Measurements from ENCODE around the gene GLRX. TPM values are rescaled to one million over a fixed set of nuclear protein-coding genes. Genes with fewer than 3 reads are reported as not detected.
"Not testable (repeated sequence)": the region's sequence is repeated elsewhere in the genome, so short reads cannot be mapped to it uniquely, and the experiment has no call there.

The GLRX gene
- polyA plus RNA-seq, 3 donors = 386 to 603 (median 555) TPM

- Mint-ChIP-seq H3K27me3 (ENCODE audit: low read depth in 3 of 3) (peaks cover 0 to 3% (median 0%) of the 10 kb centered on the region in 3 donors), H3K4me3 (no peak overlapping the region), H3K27ac (peak overlapping the region; percentile 58 to 90 (median 71)), H3K9me3 (no peaks in the 10 kb centered on the region), H3K36me3 (peaks cover 64 to 90% of the 10 kb centered on the region in 2 donors), H3K4me1 (peaks cover 82% of the 10 kb centered on the region)
- no peak overlapping the region for H2AFZ ChIP-seq (ENCODE audit: insufficient read depth, low read depth, low read length, poor library complexity, severe bottlenecking)
- no peaks in the 10 kb centered on the region for H3K9me3 ChIP-seq (replicated peaks in 1 of 2; ENCODE audit: control insufficient read depth in 1 of 2, insufficient read depth in 1 of 2, low read length in 2 of 2)
- H3K27ac ChIP-seq (ENCODE audit: low read depth in 1 of 2, low read length in 2 of 2) = peak overlapping the region; percentile 33 to 53
- peaks cover 57 to 67% of the 10 kb centered on the region in 2 donors for H3K36me3 ChIP-seq (replicated peaks in 1 of 2; ENCODE audit: control insufficient read depth in 1 of 2, insufficient read depth in 2 of 2, low read length in 2 of 2)
- 39% methylated on average over 6 of the region's 6 CpGs for WGBS (ENCODE audit: insufficient coverage)
- no peak overlapping the region for H3K9ac ChIP-seq (ENCODE audit: insufficient read depth, low read length, poor library complexity, severe bottlenecking)
- no peaks in the 10 kb centered on the region for H3K27me3 ChIP-seq (ENCODE audit: control insufficient read depth in 2 of 2, insufficient read depth in 2 of 2, low read length in 2 of 2)
- peaks cover 85% of the 10 kb centered on the region for H4K20me1 ChIP-seq (ENCODE audit: insufficient read depth, low read length)
- no peak overlapping the region for H3K4me2 ChIP-seq (replicated peaks; ENCODE audit: extremely low read depth, low read length, poor library complexity, severe bottlenecking)
- peaks cover 52 to 63% of the 10 kb centered on the region in 2 donors for H3K4me1 ChIP-seq (ENCODE audit: control insufficient read depth in 1 of 2, insufficient read depth in 2 of 2, low read length in 2 of 2)
- intact Hi-C loops (cut with micrococcal nuclease) = no loop called here
- H3K4me3 ChIP-seq (replicated peaks in 1 of 3; ENCODE audit: low read depth in 2 of 3, low read length in 3 of 3) = no peak overlapping the region
- H3K79me2 ChIP-seq (ENCODE audit: insufficient read depth, low read length) = peaks cover 75% of the 10 kb centered on the region
- TF ChIP-seq CTCF (IDR thresholded peaks at IDR 0.05) = no peak
- DNase-seq = peak in 1 of 3 donors; percentile 41
Measured at GRCh38 chr5:95812074-95812471, 10.5 kb downstream of the GLRX start.

GRCh38 chr5:95811461-95812073, 11.0 kb downstream of the GLRX start:
- H3K27ac ChIP-seq (ENCODE audit: low read depth in 1 of 2, low read length in 2 of 2) = peak overlapping the region in 1 of 2 donors; percentile 53
- H3K27me3 ChIP-seq (ENCODE audit: control insufficient read depth in 2 of 2, insufficient read depth in 2 of 2, low read length in 2 of 2); DNase-seq; H3K4me3 ChIP-seq (replicated peaks in 1 of 3; ENCODE audit: low read depth in 2 of 3, low read length in 3 of 3); intact Hi-C loops (cut with micrococcal nuclease); H2AFZ ChIP-seq (ENCODE audit: insufficient read depth, low read depth, low read length, poor library complexity, severe bottlenecking); H3K9ac ChIP-seq (ENCODE audit: insufficient read depth, low read length, poor library complexity, severe bottlenecking); H3K9me3 Mint-ChIP-seq; H3K9me3 ChIP-seq (replicated peaks in 1 of 2; ENCODE audit: control insufficient read depth in 1 of 2, insufficient read depth in 1 of 2, low read length in 2 of 2); H3K27me3 Mint-ChIP-seq (ENCODE audit: low read depth in 3 of 3); H3K4me2 ChIP-seq (replicated peaks; ENCODE audit: extremely low read depth, low read length, poor library complexity, severe bottlenecking): not testable (repeated sequence)
- 94% methylated on average over 6 of the region's 13 CpGs for WGBS (ENCODE audit: insufficient coverage)
- peaks cover 70% of the 10 kb centered on the region for H3K79me2 ChIP-seq (ENCODE audit: insufficient read depth, low read length)
- H4K20me1 ChIP-seq (ENCODE audit: insufficient read depth, low read length) = peaks cover 80% of the 10 kb centered on the region
- H3K36me3 ChIP-seq (replicated peaks in 1 of 2; ENCODE audit: control insufficient read depth in 1 of 2, insufficient read depth in 2 of 2, low read length in 2 of 2) = peaks cover 52 to 67% of the 10 kb centered on the region in 2 donors
- Mint-ChIP-seq H3K4me1 (peaks cover 77% of the 10 kb centered on the region), H3K36me3 (peaks cover 60 to 90% of the 10 kb centered on the region in 2 donors), H3K27ac (peak overlapping the region in 6 of 7 donors; percentile 58 to 90 (median 76)), H3K4me3 (peak overlapping the region in 1 of 2 donors; percentile 3)
- peaks cover 47 to 58% of the 10 kb centered on the region in 2 donors for H3K4me1 ChIP-seq (ENCODE audit: control insufficient read depth in 1 of 2, insufficient read depth in 2 of 2, low read length in 2 of 2)

- H3K4me3 ChIP-seq (replicated peaks in 1 of 3; ENCODE audit: low read depth in 2 of 3, low read length in 3 of 3); H3K4me3 Mint-ChIP-seq; H3K9ac ChIP-seq (ENCODE audit: insufficient read depth, low read length, poor library complexity, severe bottlenecking); DNase-seq; H3K9me3 ChIP-seq (replicated peaks in 1 of 2; ENCODE audit: control insufficient read depth in 1 of 2, insufficient read depth in 1 of 2, low read length in 2 of 2); H3K27me3 ChIP-seq (ENCODE audit: control insufficient read depth in 2 of 2, insufficient read depth in 2 of 2, low read length in 2 of 2); H3K27me3 Mint-ChIP-seq (ENCODE audit: low read depth in 3 of 3); H3K9me3 Mint-ChIP-seq; H2AFZ ChIP-seq (ENCODE audit: insufficient read depth, low read depth, low read length, poor library complexity, severe bottlenecking); intact Hi-C loops (cut with micrococcal nuclease); H3K4me2 ChIP-seq (replicated peaks; ENCODE audit: extremely low read depth, low read length, poor library complexity, severe bottlenecking): not testable (repeated sequence)
- Mint-ChIP-seq H3K4me1 (peaks cover 72% of the 10 kb centered on the region), H3K36me3 (peaks cover 60 to 90% of the 10 kb centered on the region in 2 donors), H3K27ac (peak overlapping the region in 4 of 7 donors; percentile 47 to 90 (median 87))
- peaks cover 47 to 62% of the 10 kb centered on the region in 2 donors for H3K36me3 ChIP-seq (replicated peaks in 1 of 2; ENCODE audit: control insufficient read depth in 1 of 2, insufficient read depth in 2 of 2, low read length in 2 of 2)
- H3K27ac ChIP-seq (ENCODE audit: low read depth in 1 of 2, low read length in 2 of 2) = peak overlapping the region in 1 of 2 donors; percentile 79
- peaks cover 65% of the 10 kb centered on the region for H3K79me2 ChIP-seq (ENCODE audit: insufficient read depth, low read length)
- H3K4me1 ChIP-seq (ENCODE audit: control insufficient read depth in 1 of 2, insufficient read depth in 2 of 2, low read length in 2 of 2) = peaks cover 42 to 53% of the 10 kb centered on the region in 2 donors
- no CpG with 5 or more reads among the region's 6 CpGs for WGBS (ENCODE audit: insufficient coverage)
- H4K20me1 ChIP-seq (ENCODE audit: insufficient read depth, low read length) = peaks cover 75% of the 10 kb centered on the region
Measured at GRCh38 chr5:95811126-95811423, 11.5 kb downstream of the GLRX start.

All from CD14-positive monocyte (primary cell).